Kidney epithelial cell (primary cell): ENCODE results near the gene PRB3. TPM values are rescaled to one million over a fixed set of nuclear protein-coding genes. Genes with fewer than 3 reads are reported as not detected.

Experiments
- DNase-seq: peaks from one replicate; pipeline ENCODE4 v3.0.0-alpha.2; 2010; ENCODE audit warnings: low read depth
- H3K27me3 ChIP-seq: 2 replicates; pipeline ENCODE4 v1.6.0; 2011; ENCODE audit warnings: low read length; ENCODE audit not compliant: control insufficient read depth, insufficient read depth
- H3K36me3 ChIP-seq: 2 replicates; pipeline ENCODE4 v1.5.1; 2011; ENCODE audit warnings: low read length; ENCODE audit not compliant: control insufficient read depth, insufficient read depth
- H3K4me3 ChIP-seq: 2 replicates; pipeline ENCODE4 v1.5.1; 2011; ENCODE audit warnings: low read depth, mild to moderate bottlenecking, control low read depth, low read length
- CTCF ChIP-seq: IDR thresholded peaks from 2 replicates; pipeline ENCODE4 v1.5.1; 2011; ENCODE audit warnings: mild to moderate bottlenecking, moderate library complexity, low read length, control low read depth, inconsistent platforms; ENCODE audit not compliant: insufficient read depth, poor library complexity, severe bottlenecking
- total RNA-seq: library from RNA; depleted of rRNA; stranded (reverse); fragments of >200 nt; gene quantifications from 2 replicates; pipeline ENCODE4 v1.2.3, GENCODE V29; 2015

Gene PRB3
- total RNA-seq, 1 donor from 2014 or later: not detected

GRCh38 chr12:11242656-11243055 is 26.9 kb downstream of the PRB3 start:
- Histone ChIP-seq H3K27me3 (no peaks in the 10 kb centered on the region), H3K4me3 (no peak overlapping the region), H3K36me3 (no peaks in the 10 kb centered on the region)
- no peak for TF ChIP-seq CTCF
- DNase-seq: no peak

- Histone ChIP-seq H3K36me3 (no peaks in the 10 kb centered on the region), H3K27me3 (no peaks in the 10 kb centered on the region), H3K4me3 (no peak overlapping the region)
- TF ChIP-seq CTCF: no peak
- DNase-seq: no peak
Measured at GRCh38 chr12:11240348-11240930, 29.1 kb downstream of the PRB3 start.

- H3K36me3 ChIP-seq: no peaks in the 10 kb centered on the region
- TF ChIP-seq CTCF: no peak
Measured at GRCh38 chr12:11238275-11238674, 31.2 kb downstream of the PRB3 start.

GRCh38 chr12:11233532-11233931 is 36.0 kb downstream of the PRB3 start:
- Histone ChIP-seq H3K36me3 (no peaks in the 10 kb centered on the region), H3K27me3 (no peaks in the 10 kb centered on the region), H3K4me3 (no peak overlapping the region)
- no peak for TF ChIP-seq CTCF
- no peak for DNase-seq

More at GRCh38 chr12:11238275-11238674, 31.2 kb downstream of the PRB3 start:
- no peaks in the 10 kb centered on the region for H3K27me3 ChIP-seq
- DNase-seq: no peak
- H3K4me3 ChIP-seq: no peak overlapping the region

- Histone ChIP-seq H3K4me3 (no peak overlapping the region), H3K36me3 (no peaks in the 10 kb centered on the region), H3K27me3 (peaks cover 3% of the 10 kb centered on the region)
- peak; percentile 1 for DNase-seq
- TF ChIP-seq CTCF: peak; percentile 66
Measured at GRCh38 chr12:11228296-11228879, 41.1 kb downstream of the PRB3 start.

- TF ChIP-seq CTCF: no peak
- no peak overlapping the region for H3K4me3 ChIP-seq
- DNase-seq: no peak
- H3K27me3 ChIP-seq: peaks cover 3% of the 10 kb centered on the region
- no peaks in the 10 kb centered on the region for H3K36me3 ChIP-seq
Measured at GRCh38 chr12:11227373-11227772, 42.1 kb downstream of the PRB3 start.
